ENCODE results near the gene MYOF. TPM values are rescaled to one million over a fixed set of nuclear protein-coding genes. Genes with fewer than 3 reads are reported as not detected.

Gene MYOF
- total and polyA plus RNA-seq, 12 donors = 4.1 to 119 (median 49.6) TPM

- 85 to 93% (median 92%) methylated on average over 8 of the region's 8 CpGs for WGBS, 4 donors
- intact Hi-C loops (cut with DNase I) = no loop called here
- Histone ChIP-seq H3K27ac (peak overlapping the region in 1 of 5 donors; percentile 82), H3K4me1 (replicated peaks in 1 of 2) (peaks cover 11 to 18% of the 10 kb centered on the region in 2 donors), H3K27me3 (no peaks in the 10 kb centered on the region), H3K9me3 (replicated peaks in 1 of 3) (no peaks in the 10 kb centered on the region), H3K4me3 (no peak overlapping the region), H3K36me3 (replicated peaks in 1 of 2) (no peaks in the 10 kb centered on the region)
- no peak for TF ChIP-seq CTCF (IDR thresholded peaks at IDR 0.05)
- TF ChIP-seq POLR2A (IDR thresholded peaks at IDR 0.05) = no peak
- DNase-seq = no peak
Observed at GRCh38 chr10:93457511-93457910, 24.6 kb downstream of the MYOF start.

GRCh38 chr10:93456480-93456879, 25.7 kb downstream of the MYOF start:
- H3K27ac ChIP-seq = peak overlapping the region in 1 of 5 donors; percentile 18
- intact Hi-C loops (cut with DNase I) = no loop called here
- H3K4me1 ChIP-seq (replicated peaks in 1 of 2) = peaks cover 7 to 15% of the 10 kb centered on the region in 2 donors
- WGBS, 4 donors = 80 to 92% (median 87%) methylated on average over 7 of the region's 7 CpGs
- no peaks in the 10 kb centered on the region for H3K36me3 ChIP-seq (replicated peaks in 1 of 2)
- H3K4me3 ChIP-seq = no peak overlapping the region
- DNase-seq = no peak
- no peaks in the 10 kb centered on the region for H3K9me3 ChIP-seq (replicated peaks in 1 of 3)
- H3K27me3 ChIP-seq = no peaks in the 10 kb centered on the region
- TF ChIP-seq POLR2A (IDR thresholded peaks at IDR 0.05) (no peak), CTCF (IDR thresholded peaks at IDR 0.05) (no peak)

GRCh38 chr10:93454736-93455135, 27.4 kb downstream of the MYOF start:
- DNase-seq = no peak
- H3K4me1 ChIP-seq (replicated peaks in 1 of 2) = peaks cover 7 to 15% of the 10 kb centered on the region in 2 donors
- 88 to 95% (median 93%) methylated on average over 7 of the region's 7 CpGs for WGBS, 4 donors
- H3K36me3 ChIP-seq (replicated peaks in 1 of 2) = peaks cover 0 to 2% of the 10 kb centered on the region in 2 donors
- H3K4me3 ChIP-seq = no peak overlapping the region
- H3K27ac ChIP-seq = no peak overlapping the region
- H3K27me3 ChIP-seq = no peaks in the 10 kb centered on the region
- no peaks in the 10 kb centered on the region for H3K9me3 ChIP-seq (replicated peaks in 1 of 3)
- intact Hi-C loops (cut with DNase I) = no loop called here
- TF ChIP-seq CTCF (IDR thresholded peaks at IDR 0.05) (no peak), POLR2A (IDR thresholded peaks at IDR 0.05) (no peak)

GRCh38 chr10:93454146-93454545, 28.0 kb downstream of the MYOF start:
- Histone ChIP-seq H3K36me3 (replicated peaks in 1 of 2) (peaks cover 0 to 8% of the 10 kb centered on the region in 2 donors), H3K27me3 (no peaks in the 10 kb centered on the region), H3K9me3 (replicated peaks in 1 of 3) (no peaks in the 10 kb centered on the region), H3K4me3 (no peak overlapping the region), H3K27ac (no peak overlapping the region), H3K4me1 (replicated peaks in 1 of 2) (peaks cover 7 to 12% of the 10 kb centered on the region in 2 donors)
- intact Hi-C loops (cut with DNase I) = no loop called here
- TF ChIP-seq POLR2A (IDR thresholded peaks at IDR 0.05) = no peak
- TF ChIP-seq CTCF (IDR thresholded peaks at IDR 0.05) = no peak
- no peak for DNase-seq
- WGBS, 4 donors = 88 to 98% (median 95%) methylated on average over 2 of the region's 2 CpGs
